Neural progenitor cell (in vitro differentiated cells): Measurements from ENCODE around the gene GPR158. TPM values are rescaled to one million over a fixed set of nuclear protein-coding genes. Genes with fewer than 3 reads are reported as not detected.

Source experiments
- DNase-seq: peaks from one replicate; pipeline ENCODE4 v3.0.0-alpha.2; 2016; ENCODE audit warnings: low spot score
- H2AFZ ChIP-seq: fragments of 200-600 bp; sonication (generic); replicated peaks from 2 replicates; pipeline ENCODE4 v1.6.1; 2016; ENCODE audit warnings: antibody characterized with exemption
- H3F3A ChIP-seq: fragments of 200-600 bp; sonication (generic); 2 replicates; pipeline ENCODE4 v1.6.1; 2016; ENCODE audit warnings: antibody characterized with exemption, low read depth
- H3K27ac ChIP-seq: fragments of 200-600 bp; sonication (generic); 2 replicates; pipeline ENCODE4 v1.5.1; 2016; ENCODE audit warnings: mild to moderate bottlenecking
- H3K27me3 ChIP-seq: fragments of 200-600 bp; sonication (generic); 2 replicates; pipeline ENCODE4 v1.6.1; 2016; ENCODE audit warnings: mild to moderate bottlenecking, moderate library complexity
- H3K36me3 ChIP-seq: fragments of 200-600 bp; sonication (generic); 2 replicates; pipeline ENCODE4 v1.5.1; 2016
- H3K4me1 ChIP-seq: fragments of 200-600 bp; sonication (generic); 2 replicates; pipeline ENCODE4 v1.6.1; 2016; ENCODE audit warnings: mixed run types
- H3K4me2 ChIP-seq: fragments of 200-600 bp; sonication (generic); 2 replicates; pipeline ENCODE4 v1.6.1; 2016
- H3K4me3 ChIP-seq: fragments of 200-600 bp; sonication (generic); 2 replicates; pipeline ENCODE4 v1.5.1; 2016
- H3K79me2 ChIP-seq: fragments of 200-600 bp; sonication (generic); 2 replicates; pipeline ENCODE4 v1.6.1; 2016; ENCODE audit warnings: low read depth
- H3K9ac ChIP-seq: fragments of 200-600 bp; sonication (generic); 2 replicates; pipeline ENCODE4 v1.6.1; 2016
- H3K9me3 ChIP-seq: fragments of 200-600 bp; sonication (generic); 2 replicates; pipeline ENCODE4 v1.5.1; 2016; ENCODE audit warnings: low read depth
- H4K20me1 ChIP-seq: fragments of 200-600 bp; sonication (generic); 2 replicates; pipeline ENCODE4 v1.6.1; 2016; ENCODE audit warnings: low read depth
- H3K27ac Mint-ChIP-seq: 3 replicates; pipeline ENCODE4 v1.8.0; 2021; ENCODE audit warnings: mixed read lengths
- H3K27me3 Mint-ChIP-seq: 2 replicates; pipeline ENCODE4 v1.8.0; 2022; ENCODE audit warnings: low read depth, mild to moderate bottlenecking, inconsistent platforms, moderate library complexity, mixed read lengths; ENCODE audit not compliant: insufficient read depth
- H3K36me3 Mint-ChIP-seq: 3 replicates; pipeline ENCODE4 v1.8.0; 2021; ENCODE audit warnings: mixed read lengths
- H3K4me1 Mint-ChIP-seq: 3 replicates; pipeline ENCODE4 v1.8.0; 2021; ENCODE audit warnings: mixed read lengths
- H3K4me3 Mint-ChIP-seq: 3 replicates; pipeline ENCODE4 v1.8.0; 2021; ENCODE audit warnings: mild to moderate bottlenecking, moderate library complexity, mixed read lengths
- H3K9me3 Mint-ChIP-seq: 3 replicates; pipeline ENCODE4 v1.8.0; 2020; ENCODE audit warnings: mixed read lengths
- CTCF ChIP-seq: fragments of 200-600 bp; sonication (generic); IDR thresholded peaks from 2 replicates; pipeline ENCODE4 v1.5.1; 2017; ENCODE audit warnings: antibody characterized with exemption, mild to moderate bottlenecking
- EZH2 ChIP-seq: fragments of 200-600 bp; sonication (generic); IDR thresholded peaks from 2 replicates; pipeline ENCODE4 v1.6.1; 2017; ENCODE audit warnings: antibody characterized with exemption, mild to moderate bottlenecking, moderate library complexity
- EZH2phosphoT487 ChIP-seq: fragments of 200-600 bp; sonication (generic); IDR thresholded peaks from 2 replicates; pipeline ENCODE4 v1.6.1; 2017; ENCODE audit warnings: antibody characterized with exemption
- total RNA-seq: library from RNA; depleted of rRNA; stranded (reverse); fragments of >200 nt; gene quantifications from 2 replicates; pipeline ENCODE4 v1.2.3, GENCODE V29; 2015; ENCODE audit warnings: low replicate concordance

The GPR158 gene
- total RNA-seq, 1 donor from 2014 or later = 0.39 TPM

GRCh38 chr10:25294032-25294926 lies 119.5 kb downstream of the GPR158 start:
- Histone ChIP-seq H4K20me1 (no peaks in the 10 kb centered on the region), H3K27me3 (no peaks in the 10 kb centered on the region), H3K27ac (no peak overlapping the region), H3K4me2 (no peak overlapping the region), H3K79me2 (no peaks in the 10 kb centered on the region), H3F3A (no peaks in the 10 kb centered on the region), H3K36me3 (no peaks in the 10 kb centered on the region), H3K9me3 (no peaks in the 10 kb centered on the region), H2AFZ (no peak overlapping the region), H3K4me1 (no peaks in the 10 kb centered on the region), H3K4me3 (no peak overlapping the region), H3K9ac (no peak overlapping the region)
- no peak for TF ChIP-seq CTCF
- no peak for TF ChIP-seq EZH2
- no peak for TF ChIP-seq EZH2phosphoT487
- Mint-ChIP-seq H3K4me3 (no peak overlapping the region), H3K4me1 (no peaks in the 10 kb centered on the region), H3K9me3 (no peaks in the 10 kb centered on the region), H3K36me3 (no peaks in the 10 kb centered on the region), H3K27me3 (peaks cover 2% of the 10 kb centered on the region), H3K27ac (no peak overlapping the region)
- no peak for DNase-seq

GRCh38 chr10:25296324-25296723 lies 121.5 kb downstream of the GPR158 start:
- Histone ChIP-seq H3K27me3 (no peaks in the 10 kb centered on the region), H4K20me1 (no peaks in the 10 kb centered on the region), H3K4me3 (no peak overlapping the region), H3K9ac (no peak overlapping the region), H3K9me3 (no peaks in the 10 kb centered on the region), H3F3A (no peaks in the 10 kb centered on the region), H3K36me3 (no peaks in the 10 kb centered on the region), H2AFZ (no peak overlapping the region), H3K4me2 (no peak overlapping the region), H3K27ac (no peak overlapping the region), H3K79me2 (no peaks in the 10 kb centered on the region), H3K4me1 (no peaks in the 10 kb centered on the region)
- Mint-ChIP-seq H3K4me3 (no peak overlapping the region), H3K27ac (no peak overlapping the region), H3K27me3 (no peaks in the 10 kb centered on the region), H3K9me3 (no peaks in the 10 kb centered on the region), H3K36me3 (no peaks in the 10 kb centered on the region), H3K4me1 (no peaks in the 10 kb centered on the region)
- DNase-seq = no peak
- TF ChIP-seq CTCF = no peak
- no peak for TF ChIP-seq EZH2phosphoT487
- no peak for TF ChIP-seq EZH2

- no peaks in the 10 kb centered on the region for H3K27me3 Mint-ChIP-seq
- H3K36me3 Mint-ChIP-seq = no peaks in the 10 kb centered on the region
- Histone ChIP-seq H3K9ac (no peak overlapping the region), H2AFZ (no peak overlapping the region), H3F3A (no peaks in the 10 kb centered on the region), H3K9me3 (no peaks in the 10 kb centered on the region), H3K27ac (no peak overlapping the region), H3K4me1 (no peaks in the 10 kb centered on the region), H3K36me3 (no peaks in the 10 kb centered on the region), H3K4me3 (no peak overlapping the region), H3K27me3 (no peaks in the 10 kb centered on the region), H3K79me2 (no peaks in the 10 kb centered on the region), H4K20me1 (no peaks in the 10 kb centered on the region), H3K4me2 (no peak overlapping the region)
- H3K27ac Mint-ChIP-seq = no peak overlapping the region
- TF ChIP-seq CTCF (no peak), EZH2 (no peak), EZH2phosphoT487 (no peak)
- H3K9me3 Mint-ChIP-seq = no peaks in the 10 kb centered on the region
- no peak for DNase-seq
- no peak overlapping the region for H3K4me3 Mint-ChIP-seq
- H3K4me1 Mint-ChIP-seq = no peaks in the 10 kb centered on the region
Observed at GRCh38 chr10:25297466-25297865, 122.7 kb downstream of the GPR158 start.
